CD4-positive, alpha-beta T cell treated with Interferon gamma for 1 hour (primary cell): ENCODE results near the gene REEP1.

Source experiments
- DNase-seq: peaks from one replicate; pipeline ENCODE4 v3.0.0-alpha.2; 2020

Gene REEP1

DNA sequence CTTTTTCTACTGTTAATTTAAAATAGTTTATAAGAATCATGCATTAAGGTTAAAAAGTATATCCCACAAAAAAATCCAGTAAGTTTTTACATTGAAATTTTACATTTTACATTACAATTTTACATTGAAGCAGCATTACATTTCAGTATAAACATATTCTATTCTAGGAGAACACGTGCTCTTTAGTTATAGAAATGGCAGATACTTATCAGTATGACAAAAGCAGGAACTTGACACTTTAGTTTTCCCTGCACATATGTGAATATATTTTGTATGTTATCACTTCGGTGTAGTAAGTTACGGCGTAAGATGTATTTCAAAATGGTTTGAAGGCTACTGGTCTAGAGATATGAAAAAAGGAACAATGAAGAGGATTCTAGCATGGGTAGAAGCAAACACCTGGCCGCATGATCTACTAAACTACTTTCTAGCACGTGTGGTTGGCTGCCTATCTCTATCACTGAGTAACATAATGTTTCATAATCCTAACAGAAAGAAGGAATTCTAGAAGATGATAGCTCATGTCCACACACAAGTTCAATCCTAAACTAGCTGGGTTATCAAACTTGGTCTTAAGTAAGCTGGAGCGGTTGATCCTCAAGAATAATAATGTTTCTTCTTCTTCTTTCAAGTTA lies 147.5 kb downstream of the REEP1 start:
- no peak for DNase-seq

DNA sequence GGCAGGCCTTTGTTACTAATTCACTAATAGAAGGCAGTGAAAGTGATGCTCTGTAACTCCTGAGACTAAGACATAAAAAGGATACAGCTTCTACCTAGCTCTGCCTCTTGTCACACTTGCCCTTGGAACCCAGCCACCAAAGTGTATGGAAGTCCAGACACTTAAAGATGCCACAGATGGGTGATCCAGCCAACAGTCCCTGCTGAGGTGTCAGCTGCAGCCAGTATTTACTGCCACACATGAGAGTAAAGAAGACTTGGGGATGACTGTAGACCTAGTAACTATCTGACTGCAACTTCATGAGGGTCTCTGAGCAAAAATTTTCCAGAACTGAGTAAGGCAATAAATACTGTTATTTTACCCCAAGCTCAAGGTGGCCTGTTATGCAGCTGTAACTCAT lies 151.0 kb downstream of the REEP1 start:
- no peak for DNase-seq

DNA sequence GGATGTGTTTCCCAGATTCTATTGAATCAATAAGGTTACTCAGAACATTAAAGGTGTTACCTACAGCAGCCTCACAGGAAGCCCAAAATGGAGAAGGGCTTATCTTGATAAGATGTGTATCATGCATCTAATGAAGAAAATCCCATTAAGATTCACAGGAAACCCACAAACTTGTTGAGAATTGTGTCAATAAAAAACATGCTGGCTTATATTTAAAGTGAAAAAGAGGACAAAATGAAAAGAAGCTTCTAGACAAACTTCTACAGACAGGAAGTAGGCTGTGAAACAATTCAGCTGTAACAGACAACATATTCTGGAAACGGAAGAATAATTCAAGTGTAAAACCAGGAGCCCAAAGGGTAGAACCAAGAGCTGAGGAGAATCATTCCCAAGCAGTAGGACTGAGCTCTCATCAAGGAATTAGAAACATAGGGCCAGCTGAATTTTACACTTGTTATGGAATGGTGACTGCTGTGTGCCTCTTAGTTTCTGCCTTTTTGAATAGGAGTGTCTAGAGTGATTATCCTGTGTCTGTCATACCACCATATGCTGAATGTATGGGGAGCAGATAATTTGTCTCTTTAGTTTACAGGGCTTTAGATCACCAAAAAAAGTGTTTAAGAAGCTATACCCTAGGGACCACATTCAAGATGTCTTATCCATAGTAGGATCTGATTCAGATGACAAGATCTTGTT lies 151.8 kb downstream of the REEP1 start:
- DNase-seq: no peak

DNA sequence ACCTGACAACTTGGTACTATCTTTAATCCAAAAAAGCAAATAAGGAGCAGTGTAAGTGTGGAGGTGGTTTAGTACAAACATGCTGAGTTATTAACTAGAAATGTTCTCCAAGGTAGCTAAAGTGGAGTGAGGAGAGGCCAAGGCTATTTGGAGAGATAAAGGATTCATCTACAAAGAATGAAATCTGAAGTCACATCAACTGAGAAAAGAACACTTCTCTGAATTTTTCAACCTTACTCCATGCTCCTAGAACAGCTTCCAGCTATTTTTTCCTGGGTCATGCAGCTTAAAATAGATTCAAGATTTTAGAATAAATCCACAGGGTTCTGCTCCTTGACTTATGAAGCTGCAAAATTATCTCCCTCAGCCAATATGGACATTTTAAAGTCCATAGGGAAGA lies 160.8 kb downstream of the REEP1 start:
- DNase-seq: no peak

DNA sequence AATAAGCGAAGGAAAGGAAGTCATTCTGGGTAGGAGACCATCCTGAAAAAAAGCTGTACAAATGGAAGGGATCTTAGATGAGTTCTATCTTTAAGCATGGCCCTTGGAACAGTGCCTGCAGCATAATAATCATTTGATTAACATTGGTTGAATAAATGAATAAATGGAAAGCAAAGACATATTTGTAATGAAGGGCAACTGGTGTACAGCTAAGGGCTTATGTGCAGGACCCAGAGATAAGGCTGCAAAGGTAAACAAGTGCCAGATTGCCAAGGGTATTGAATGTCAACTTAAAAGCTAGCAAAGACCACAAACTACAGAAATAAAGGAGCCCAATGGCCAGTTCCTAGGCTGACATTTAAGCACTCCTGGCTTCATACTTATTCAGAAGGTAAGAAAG lies 161.6 kb downstream of the REEP1 start:
- no peak for DNase-seq

DNA sequence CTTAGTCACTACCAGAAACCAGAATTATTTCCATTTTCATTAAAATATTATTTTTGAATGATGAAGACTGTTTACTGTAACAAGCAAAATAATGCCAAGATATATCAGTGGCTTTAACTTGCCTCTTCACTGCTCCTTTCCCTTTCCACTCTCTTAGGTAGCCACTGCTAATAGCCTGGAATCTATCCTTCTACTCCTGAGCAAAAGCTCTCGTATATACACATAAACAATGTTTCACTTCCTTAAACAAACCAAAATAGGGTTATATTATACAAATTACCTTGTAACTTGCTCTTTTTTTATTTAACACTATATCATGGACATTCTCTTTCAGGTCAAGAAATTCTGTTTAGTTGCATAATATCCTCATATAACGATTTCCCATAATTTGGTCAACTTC lies 163.0 kb downstream of the REEP1 start:
- DNase-seq: no peak

DNA sequence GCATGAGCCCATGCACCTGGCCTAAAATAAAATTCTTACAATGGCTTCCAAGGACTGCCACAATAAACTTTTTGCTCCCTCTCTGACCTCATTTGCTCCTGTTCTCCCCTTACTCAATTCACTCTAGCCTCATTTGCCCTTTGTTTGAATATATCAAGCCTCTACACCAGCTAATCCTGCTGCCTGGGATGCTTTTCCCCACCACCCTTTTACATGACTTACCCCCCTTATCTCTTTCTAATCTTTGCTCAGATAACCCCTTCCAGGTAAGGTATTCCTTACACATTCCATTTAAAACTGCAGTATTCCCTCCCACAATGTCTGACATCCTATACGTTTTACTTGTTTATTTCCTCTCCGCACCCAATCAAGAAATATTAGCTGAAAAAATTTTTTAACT lies 164.8 kb downstream of the REEP1 start:
- no peak for DNase-seq

DNA sequence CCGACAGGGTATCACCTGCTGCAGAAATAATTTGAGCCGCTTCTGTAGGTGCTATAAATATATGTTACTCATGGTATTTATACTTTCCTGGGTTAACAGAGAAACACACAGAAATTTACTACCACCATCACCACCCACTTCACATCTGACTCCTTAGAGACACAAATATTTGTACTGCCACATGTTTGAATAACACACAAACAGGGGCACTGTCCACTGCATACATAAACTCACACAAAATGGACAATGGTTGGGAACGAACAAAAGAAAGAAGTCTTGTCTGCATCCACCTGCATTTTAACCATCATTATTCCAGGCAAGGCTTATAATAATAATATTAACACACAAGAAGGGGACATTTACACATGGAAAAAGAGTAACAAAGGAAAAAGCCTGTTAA lies 166.1 kb downstream of the REEP1 start:
- DNase-seq: no peak

DNA sequence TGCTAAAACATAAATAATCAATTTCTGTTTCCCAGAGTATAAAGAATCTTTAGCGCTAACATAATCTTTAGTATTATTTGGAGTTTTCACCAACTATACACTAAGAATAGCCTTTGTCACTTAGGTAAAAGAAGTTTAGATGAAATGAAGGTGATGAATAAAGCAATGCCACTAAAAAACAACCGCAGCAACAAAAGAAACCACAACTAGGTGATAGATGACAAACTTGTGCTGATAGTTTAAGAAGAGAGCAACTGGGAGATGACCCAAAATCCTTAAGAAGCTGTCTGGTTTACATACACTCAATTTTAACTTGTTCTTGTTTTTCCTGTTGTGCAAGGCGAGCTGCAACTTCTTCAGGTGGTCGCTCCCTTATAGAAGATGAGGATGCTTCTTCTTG lies 167.0 kb downstream of the REEP1 start:
- DNase-seq: no peak
